Measurements from ENCODE around the gene BET1L.

BET1L gene, protein sequence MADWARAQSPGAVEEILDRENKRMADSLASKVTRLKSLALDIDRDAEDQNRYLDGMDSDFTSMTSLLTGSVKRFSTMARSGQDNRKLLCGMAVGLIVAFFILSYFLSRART

DNA sequence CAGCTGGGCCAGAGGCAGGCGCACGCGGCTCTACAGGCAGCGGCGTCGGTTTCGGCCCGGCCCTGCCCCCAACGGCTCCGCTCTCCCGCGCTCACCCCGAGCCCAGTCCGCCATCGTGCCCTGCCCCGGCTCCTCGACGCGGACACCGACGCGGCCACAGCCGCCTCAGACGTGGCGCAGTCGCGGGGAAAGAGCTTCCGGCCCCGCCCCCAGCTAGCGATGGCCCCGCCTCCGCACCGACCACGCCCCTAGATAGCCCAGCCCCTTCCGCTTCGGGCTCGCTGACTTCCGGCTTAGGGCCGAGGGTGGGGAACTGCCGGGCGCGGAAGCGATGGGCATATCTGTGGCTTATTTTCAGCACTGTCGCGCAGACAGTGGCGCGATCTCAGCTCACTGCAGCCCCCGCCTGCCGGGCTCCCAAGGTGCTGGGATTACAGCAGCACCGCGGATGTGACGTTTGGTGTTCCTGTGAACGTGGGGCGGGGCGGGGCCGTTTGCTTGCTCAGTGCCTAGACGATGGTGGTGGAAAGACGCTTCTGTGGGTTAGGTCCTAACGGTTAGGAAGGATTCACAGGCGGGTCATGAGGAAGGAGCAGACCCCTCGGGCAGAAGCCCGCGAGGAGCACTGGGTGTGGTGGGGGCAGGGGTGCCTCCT lies at the start of gene BET1L, which contains the start of gene RIC8A:
BET1L (minus strand) TSS at position 192 of the 655 bp plus-strand sequence; CDS start at position 114, 78 bp downstream.
RIC8A (plus strand) TSS at position 501 of the 655 bp plus-strand sequence. CDS start 1,147 bp downstream, outside the sequence.
- Histone ChIP-seq H3K27me3 (ENCODE audit: insufficient read depth, low read depth, severe bottlenecking) (no peaks in the 10 kb centered on the region), H3K36me3 (peaks cover 45% of the 10 kb centered on the region), H3K27ac (peak within 1 kb of the TSS; percentile 92), H3K9me3 (ENCODE audit: severe bottlenecking) (no peaks in the 10 kb centered on the region), H3K4me3 (ENCODE audit: low read depth, low read length) (peak within 1 kb of the TSS; percentile 78)
- DNase-seq, result peak; percentile 98
- TF ChIP-seq, protein P1, sequence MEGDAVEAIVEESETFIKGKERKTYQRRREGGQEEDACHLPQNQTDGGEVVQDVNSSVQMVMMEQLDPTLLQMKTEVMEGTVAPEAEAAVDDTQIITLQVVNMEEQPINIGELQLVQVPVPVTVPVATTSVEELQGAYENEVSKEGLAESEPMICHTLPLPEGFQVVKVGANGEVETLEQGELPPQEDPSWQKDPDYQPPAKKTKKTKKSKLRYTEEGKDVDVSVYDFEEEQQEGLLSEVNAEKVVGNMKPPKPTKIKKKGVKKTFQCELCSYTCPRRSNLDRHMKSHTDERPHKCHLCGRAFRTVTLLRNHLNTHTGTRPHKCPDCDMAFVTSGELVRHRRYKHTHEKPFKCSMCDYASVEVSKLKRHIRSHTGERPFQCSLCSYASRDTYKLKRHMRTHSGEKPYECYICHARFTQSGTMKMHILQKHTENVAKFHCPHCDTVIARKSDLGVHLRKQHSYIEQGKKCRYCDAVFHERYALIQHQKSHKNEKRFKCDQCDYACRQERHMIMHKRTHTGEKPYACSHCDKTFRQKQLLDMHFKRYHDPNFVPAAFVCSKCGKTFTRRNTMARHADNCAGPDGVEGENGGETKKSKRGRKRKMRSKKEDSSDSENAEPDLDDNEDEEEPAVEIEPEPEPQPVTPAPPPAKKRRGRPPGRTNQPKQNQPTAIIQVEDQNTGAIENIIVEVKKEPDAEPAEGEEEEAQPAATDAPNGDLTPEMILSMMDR (IDR thresholded peaks at IDR 0.05; ENCODE audit: low read depth, low read length), result no peak

DNA sequence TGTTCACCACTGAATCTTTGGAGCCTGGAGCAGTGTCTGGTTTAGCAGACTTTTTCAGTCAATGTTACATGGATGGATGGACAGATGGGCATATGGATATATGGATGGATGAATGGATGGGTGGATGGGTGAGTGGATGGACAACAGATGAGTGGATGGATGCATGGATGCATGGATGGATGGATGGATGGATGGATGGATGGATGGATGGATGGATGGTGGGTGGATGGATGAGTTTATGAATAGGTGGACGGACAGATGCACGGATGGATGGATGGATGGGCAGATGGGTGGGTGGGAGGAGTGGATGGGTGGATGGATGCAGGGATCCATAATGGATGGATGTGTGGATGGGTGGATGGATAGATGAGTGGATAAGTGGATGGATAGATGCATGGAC lies 48.6 kb upstream of the BET1L start:
- TF ChIP-seq, protein P1 (IDR thresholded peaks at IDR 0.05; ENCODE audit: low read depth, low read length), result no peak
- Histone ChIP-seq H3K27me3 (ENCODE audit: insufficient read depth, low read depth, severe bottlenecking) (no peaks in the 10 kb centered on the region), H3K4me3 (ENCODE audit: low read depth, low read length) (no peak overlapping the region), H3K36me3 (peaks cover 28% of the 10 kb centered on the region), H3K9me3 (ENCODE audit: severe bottlenecking) (no peaks in the 10 kb centered on the region), H3K27ac (no peak overlapping the region)
- DNase-seq, result no peak

DNA sequence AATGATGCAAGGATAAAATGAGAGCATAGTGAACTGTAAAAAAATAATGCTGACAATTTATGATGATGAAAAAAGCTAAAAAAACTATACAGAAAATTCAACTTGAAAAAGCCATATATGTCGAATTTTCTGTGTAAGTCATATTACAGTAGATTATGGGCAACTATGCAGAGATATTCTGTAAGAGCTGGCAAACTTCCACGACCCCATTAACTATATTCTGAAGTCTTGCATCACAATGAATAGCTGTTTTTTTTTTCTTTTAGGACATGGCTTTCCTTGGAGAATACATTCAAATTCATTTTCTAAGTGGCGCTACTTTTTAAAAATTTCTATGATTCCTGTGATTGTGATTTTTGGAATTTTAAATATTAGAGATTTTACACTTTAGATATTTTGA lies 48.0 kb upstream of the BET1L start:
- Histone ChIP-seq H3K4me3 (ENCODE audit: low read depth, low read length) (no peak overlapping the region), H3K27me3 (ENCODE audit: insufficient read depth, low read depth, severe bottlenecking) (no peaks in the 10 kb centered on the region), H3K36me3 (peaks cover 34% of the 10 kb centered on the region), H3K27ac (no peak overlapping the region), H3K9me3 (ENCODE audit: severe bottlenecking) (no peaks in the 10 kb centered on the region)
- no peak for DNase-seq
- TF ChIP-seq, protein P1 (IDR thresholded peaks at IDR 0.05; ENCODE audit: low read depth, low read length), result no peak

DNA sequence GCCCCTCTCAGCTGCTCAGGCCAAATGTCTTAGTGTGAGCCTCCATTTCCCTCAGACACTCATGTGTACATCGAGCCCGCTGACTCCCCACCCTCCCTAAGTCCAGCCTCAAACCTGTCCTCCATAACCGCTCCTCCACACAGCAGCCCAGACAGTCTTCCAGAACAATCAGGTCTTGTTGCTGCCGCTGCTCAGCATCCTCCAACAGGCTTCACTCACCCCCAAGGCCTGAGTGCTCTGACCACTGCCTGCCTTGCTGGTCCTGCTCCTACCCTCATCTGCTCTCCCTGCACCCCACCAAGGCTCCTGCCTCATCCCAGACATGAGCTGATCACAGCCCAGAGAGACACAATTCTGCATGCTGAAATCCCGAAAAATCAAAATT lies 46.7 kb upstream of the BET1L start:
- Histone ChIP-seq H3K36me3 (peaks cover 41% of the 10 kb centered on the region), H3K27me3 (ENCODE audit: insufficient read depth, low read depth, severe bottlenecking) (no peaks in the 10 kb centered on the region), H3K9me3 (ENCODE audit: severe bottlenecking) (no peaks in the 10 kb centered on the region), H3K4me3 (ENCODE audit: low read depth, low read length) (no peak overlapping the region), H3K27ac (no peak overlapping the region)
- TF ChIP-seq, protein P1 (IDR thresholded peaks at IDR 0.05; ENCODE audit: low read depth, low read length), result no peak
- DNase-seq, result no peak

DNA sequence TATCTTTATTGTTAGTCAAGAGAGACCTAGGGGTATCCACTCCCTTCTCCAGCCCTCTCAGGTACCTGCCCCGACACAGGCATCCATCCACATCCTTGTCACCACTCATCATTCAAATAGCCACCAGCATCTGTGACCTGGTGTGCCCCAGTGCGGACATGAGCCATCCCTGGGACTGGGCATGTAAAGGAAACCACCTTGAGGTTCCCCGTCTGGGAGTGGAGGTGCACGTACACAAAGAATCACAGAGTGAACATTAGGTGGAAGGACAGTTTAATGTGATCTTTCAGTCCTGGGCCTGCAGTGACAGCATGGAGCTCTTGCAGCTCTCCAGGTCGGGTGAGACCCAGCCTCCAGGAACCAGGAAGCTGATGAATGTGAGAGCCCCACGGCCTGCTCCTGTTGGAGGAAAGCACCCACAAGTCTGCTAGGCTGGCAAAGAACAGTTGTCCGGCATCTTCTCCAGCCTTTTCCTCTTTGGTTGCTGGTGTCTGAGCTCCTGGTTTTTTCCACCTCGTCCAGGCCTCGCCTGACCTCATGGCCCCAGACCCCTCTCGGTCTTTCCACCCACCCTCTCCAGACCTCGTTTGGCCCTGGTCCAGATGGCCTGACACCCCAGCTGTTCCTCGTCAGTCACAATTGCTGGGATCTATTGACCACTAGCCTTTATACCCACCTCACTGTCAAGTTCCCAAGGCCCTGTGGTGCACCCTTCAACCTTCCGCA lies 46.1 kb upstream of the BET1L start:
- Histone ChIP-seq H3K9me3 (ENCODE audit: severe bottlenecking) (no peaks in the 10 kb centered on the region), H3K27ac (no peak overlapping the region), H3K4me3 (ENCODE audit: low read depth, low read length) (no peak overlapping the region), H3K27me3 (ENCODE audit: insufficient read depth, low read depth, severe bottlenecking) (no peaks in the 10 kb centered on the region), H3K36me3 (peaks cover 47% of the 10 kb centered on the region)
- DNase-seq, result no peak
- TF ChIP-seq, protein P1 (IDR thresholded peaks at IDR 0.05; ENCODE audit: low read depth, low read length), result no peak
